Measurements from ENCODE around the gene NCR2.
A peak's percentile ranks its signal among the peaks of the same experiment; 100 is the strongest.

NCR2 gene

DNA sequence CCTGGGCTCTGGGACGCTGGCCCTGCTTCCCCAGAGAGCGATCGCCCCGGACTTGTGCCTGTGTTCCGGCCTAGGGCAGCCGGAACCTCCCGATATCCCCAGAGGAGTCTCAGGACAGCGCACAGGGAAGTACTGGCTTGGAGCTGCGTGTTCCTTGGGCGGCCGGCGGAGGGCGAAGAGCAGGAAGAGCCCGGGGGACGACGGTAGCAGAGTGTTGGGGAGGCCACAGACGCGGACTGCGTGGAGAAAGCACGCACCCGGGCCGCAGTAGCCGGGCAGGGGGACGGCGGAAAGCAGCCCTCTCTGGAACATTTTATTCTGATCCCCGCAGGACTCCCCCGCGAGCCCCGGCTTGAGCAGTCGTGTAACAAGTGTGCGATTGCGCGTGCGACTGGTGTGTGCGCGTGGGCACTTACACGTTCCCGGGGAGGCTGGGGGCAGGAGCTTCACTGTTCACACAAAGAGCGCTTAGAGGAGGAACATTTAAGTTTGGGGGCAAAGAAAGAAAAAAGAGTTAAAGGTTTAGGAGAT, 36.1 kb downstream of the NCR2 start:
- peaks cover 0 to 3% of the 10 kb centered on the region in 2 donors for H3K9me3 ChIP-seq (replicated peaks in 1 of 2; ENCODE audit: control insufficient read depth in 2 of 2, insufficient read depth in 1 of 2, low read depth in 1 of 2, low read length in 2 of 2)
- peaks cover 48 to 76% (median 74%) of the 10 kb centered on the region in 3 experiments for H3K27me3 ChIP-seq (ENCODE audit: control insufficient read depth in 3 of 3, insufficient read depth in 3 of 3, low read depth in 1 of 3, low read length in 3 of 3)
- H3K4me3 ChIP-seq (ENCODE audit: low read length in 2 of 2): peak overlapping the region; percentile 1 to 13
- WGBS, 2 donors (ENCODE audit: extremely low coverage in 2 of 2, insufficient read length in 2 of 2, insufficient replicate concordance in 1 of 2): no CpG with 5 or more reads among the region's 39 CpGs
- H3K4me2 ChIP-seq (ENCODE audit: insufficient read depth, low read length, poor library complexity, severe bottlenecking): peak overlapping the region; percentile 68
- H4K91ac ChIP-seq (ENCODE audit: low read depth, low read length, poor library complexity): no peak overlapping the region
- H2BK5ac ChIP-seq (ENCODE audit: low read length): no peak overlapping the region
- no peak overlapping the region for H2BK120ac ChIP-seq (ENCODE audit: low read depth, low read length)
- H2AFZ ChIP-seq (ENCODE audit: low read length): peak overlapping the region; percentile 89
- peak overlapping the region; percentile 80 for H3K23ac ChIP-seq (ENCODE audit: low read depth, low read length, poor library complexity)
- H3K4me1 ChIP-seq (ENCODE audit: control insufficient read depth in 2 of 2, insufficient read depth in 1 of 2, low read depth in 1 of 2, low read length in 2 of 2): peaks cover 31 to 32% of the 10 kb centered on the region in 2 donors
- H3K14ac ChIP-seq (ENCODE audit: low read length): peak overlapping the region; percentile 76
- peak overlapping the region; percentile 40 for H3K18ac ChIP-seq (ENCODE audit: low read length)
- H2BK12ac ChIP-seq (ENCODE audit: low read length): no peak overlapping the region
- no peaks in the 10 kb centered on the region for H3K36me3 ChIP-seq (replicated peaks in 1 of 2; ENCODE audit: control insufficient read depth in 2 of 2, insufficient read depth in 2 of 2, low read length in 2 of 2)
- H3K79me1 ChIP-seq (ENCODE audit: low read depth, low read length): no peaks in the 10 kb centered on the region
- no peak overlapping the region for H2AK5ac ChIP-seq (ENCODE audit: low read depth, low read length)
- peak; percentile 59 for DNase-seq (ENCODE audit: low spot score)
- H2BK15ac ChIP-seq (ENCODE audit: low read length): no peak overlapping the region
- peak overlapping the region; percentile 82 for H3K9ac ChIP-seq (ENCODE audit: low read depth, low read length, poor library complexity)
- no peak overlapping the region for H3K4ac ChIP-seq (ENCODE audit: low read length)
- no peak overlapping the region for H3K27ac ChIP-seq (replicated peaks; ENCODE audit: low read length)
- H4K8ac ChIP-seq (ENCODE audit: low read depth, low read length): no peak overlapping the region

DNA sequence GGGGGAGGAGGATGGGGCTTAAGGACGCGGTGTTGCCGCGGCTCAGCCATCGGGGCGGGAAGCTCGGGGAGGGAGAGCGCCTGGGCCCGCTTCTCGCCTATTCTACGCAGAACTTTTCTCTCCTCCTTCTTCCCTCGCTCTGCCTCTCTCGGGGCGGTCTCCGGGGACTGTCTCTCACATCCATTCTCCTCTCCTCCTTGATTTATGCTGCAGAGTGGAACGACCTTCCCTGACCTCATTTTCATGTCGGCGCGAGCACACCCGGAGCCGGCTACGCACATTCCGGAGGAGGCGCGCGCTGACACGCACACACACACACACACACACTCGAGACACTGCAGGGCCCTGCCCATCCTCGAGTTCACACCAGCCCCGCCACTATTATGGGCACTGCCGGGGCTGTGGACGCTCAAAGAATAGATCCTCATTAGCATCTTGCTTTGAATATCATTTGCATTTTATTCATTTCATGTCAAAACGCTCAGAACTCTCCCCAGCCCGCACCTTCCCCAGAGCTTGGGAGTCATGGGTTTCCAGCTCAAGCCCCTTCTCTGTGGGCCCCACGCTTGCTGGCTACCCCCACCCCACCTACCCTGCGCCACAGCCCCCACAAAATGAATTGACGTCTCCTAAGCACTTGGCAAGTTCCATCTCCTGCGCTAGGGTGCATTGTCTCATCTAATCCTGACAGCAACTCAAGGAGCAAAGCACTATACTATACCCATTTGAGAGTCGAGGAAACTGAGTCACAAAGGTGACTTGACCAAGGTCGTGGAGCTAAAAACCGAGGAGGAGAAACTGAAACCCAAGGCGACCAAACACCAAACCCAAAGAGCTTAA, 36.8 kb downstream of the NCR2 start:
- no peak overlapping the region for H3K9ac ChIP-seq (ENCODE audit: low read depth, low read length, poor library complexity)
- WGBS, 2 donors (ENCODE audit: extremely low coverage in 2 of 2, insufficient read length in 2 of 2, insufficient replicate concordance in 1 of 2): no CpG with 5 or more reads among the region's 42 CpGs
- peaks cover 31 to 32% of the 10 kb centered on the region in 2 donors for H3K4me1 ChIP-seq (ENCODE audit: control insufficient read depth in 2 of 2, insufficient read depth in 1 of 2, low read depth in 1 of 2, low read length in 2 of 2)
- H2BK120ac ChIP-seq (ENCODE audit: low read depth, low read length): no peak overlapping the region
- DNase-seq (ENCODE audit: low spot score): no peak
- H4K91ac ChIP-seq (ENCODE audit: low read depth, low read length, poor library complexity): no peak overlapping the region
- no peaks in the 10 kb centered on the region for H3K36me3 ChIP-seq (replicated peaks in 1 of 2; ENCODE audit: control insufficient read depth in 2 of 2, insufficient read depth in 2 of 2, low read length in 2 of 2)
- no peak overlapping the region for H3K18ac ChIP-seq (ENCODE audit: low read length)
- peak overlapping the region; percentile 13 to 27 for H3K4me3 ChIP-seq (ENCODE audit: low read length in 2 of 2)
- no peak overlapping the region for H2BK15ac ChIP-seq (ENCODE audit: low read length)
- H3K27me3 ChIP-seq (ENCODE audit: control insufficient read depth in 3 of 3, insufficient read depth in 3 of 3, low read depth in 1 of 3, low read length in 3 of 3): peaks cover 51 to 83% (median 81%) of the 10 kb centered on the region in 3 experiments
- H3K23ac ChIP-seq (ENCODE audit: low read depth, low read length, poor library complexity): no peak overlapping the region
- no peak overlapping the region for H3K14ac ChIP-seq (ENCODE audit: low read length)
- H3K4ac ChIP-seq (ENCODE audit: low read length): no peak overlapping the region
- no peak overlapping the region for H2BK5ac ChIP-seq (ENCODE audit: low read length)
- no peak overlapping the region for H4K8ac ChIP-seq (ENCODE audit: low read depth, low read length)
- no peak overlapping the region for H3K27ac ChIP-seq (replicated peaks; ENCODE audit: low read length)
- no peaks in the 10 kb centered on the region for H3K79me1 ChIP-seq (ENCODE audit: low read depth, low read length)
- peaks cover 0 to 3% of the 10 kb centered on the region in 2 donors for H3K9me3 ChIP-seq (replicated peaks in 1 of 2; ENCODE audit: control insufficient read depth in 2 of 2, insufficient read depth in 1 of 2, low read depth in 1 of 2, low read length in 2 of 2)
- no peak overlapping the region for H2BK12ac ChIP-seq (ENCODE audit: low read length)
- peak overlapping the region; percentile 89 for H2AFZ ChIP-seq (ENCODE audit: low read length)
- H2AK5ac ChIP-seq (ENCODE audit: low read depth, low read length): no peak overlapping the region
- H3K4me2 ChIP-seq (ENCODE audit: insufficient read depth, low read length, poor library complexity, severe bottlenecking): peak overlapping the region; percentile 68

DNA sequence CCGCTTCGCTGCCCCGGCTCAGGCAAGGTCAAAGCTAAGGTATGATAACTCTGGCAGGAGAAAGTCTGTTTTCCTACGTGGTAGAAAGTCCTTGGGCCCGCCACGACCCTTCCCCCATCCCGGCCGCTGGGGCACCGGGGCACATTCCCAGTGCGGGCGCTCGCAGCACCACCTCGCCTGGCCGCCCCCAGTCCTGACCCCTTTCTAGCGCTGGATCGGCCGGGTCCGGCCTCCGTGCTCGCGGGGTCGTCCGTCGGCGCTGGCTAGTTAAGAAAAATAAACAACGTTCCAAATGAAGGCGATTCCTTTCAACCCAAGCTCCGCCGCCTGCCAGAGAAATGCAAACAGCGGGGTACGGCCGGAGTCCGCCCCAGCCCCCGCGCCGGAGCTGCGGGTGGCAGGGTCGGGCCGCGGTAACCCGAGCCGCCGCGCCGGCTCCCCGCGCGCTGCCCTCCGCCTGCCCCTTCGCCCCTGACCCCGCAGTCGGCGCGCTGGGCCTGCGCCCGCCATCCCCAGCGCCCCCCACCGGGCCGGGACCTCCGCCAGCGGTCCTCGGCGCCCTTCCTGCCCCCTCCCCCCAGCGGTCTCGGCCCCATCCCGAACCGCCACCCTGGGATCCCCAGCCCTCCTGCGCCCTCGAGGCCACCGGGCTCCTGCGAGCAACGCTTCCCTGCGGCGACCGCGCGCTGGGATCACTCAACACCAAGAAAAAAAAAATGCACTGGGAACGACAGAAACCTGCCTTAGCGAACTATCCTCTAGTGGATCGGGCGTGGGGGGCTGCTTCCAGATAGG, 37.6 kb downstream of the NCR2 start:
- H3K79me1 ChIP-seq (ENCODE audit: low read depth, low read length): no peaks in the 10 kb centered on the region

DNA sequence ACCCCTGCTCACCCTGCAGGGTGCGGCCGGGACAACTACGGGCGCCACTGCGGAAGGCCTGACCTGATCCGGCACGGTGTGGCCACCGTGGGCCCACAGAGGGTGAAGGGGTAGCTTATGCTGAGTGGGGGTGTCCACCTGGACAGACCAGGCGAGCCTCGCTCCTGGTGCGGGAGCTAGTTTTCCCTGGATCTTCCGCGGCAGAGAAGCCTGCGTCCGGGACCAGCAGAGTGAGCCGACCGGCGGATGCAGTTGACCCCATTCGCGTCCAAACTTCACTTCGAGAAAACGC, 38.2 kb downstream of the NCR2 start:
- Histone ChIP-seq H3K9me3 (replicated peaks in 1 of 2; ENCODE audit: control insufficient read depth in 2 of 2, insufficient read depth in 1 of 2, low read depth in 1 of 2, low read length in 2 of 2) (peaks cover 0 to 3% of the 10 kb centered on the region in 2 donors), H2BK5ac (ENCODE audit: low read length) (no peak overlapping the region), H2AK5ac (ENCODE audit: low read depth, low read length) (peak overlapping the region; percentile 74), H3K79me1 (ENCODE audit: low read depth, low read length) (no peaks in the 10 kb centered on the region), H2AFZ (ENCODE audit: low read length) (peak overlapping the region; percentile 37), H3K14ac (ENCODE audit: low read length) (no peak overlapping the region), H3K9ac (ENCODE audit: low read depth, low read length, poor library complexity) (no peak overlapping the region), H4K91ac (ENCODE audit: low read depth, low read length, poor library complexity) (no peak overlapping the region), H4K8ac (ENCODE audit: low read depth, low read length) (no peak overlapping the region), H2BK120ac (ENCODE audit: low read depth, low read length) (no peak overlapping the region), H3K36me3 (replicated peaks in 1 of 2; ENCODE audit: control insufficient read depth in 2 of 2, insufficient read depth in 2 of 2, low read length in 2 of 2) (no peaks in the 10 kb centered on the region), H3K27me3 (ENCODE audit: control insufficient read depth in 3 of 3, insufficient read depth in 3 of 3, low read depth in 1 of 3, low read length in 3 of 3) (peaks cover 54 to 96% (median 94%) of the 10 kb centered on the region in 3 experiments), H2BK15ac (ENCODE audit: low read length) (peak overlapping the region; percentile 51), H3K4me2 (ENCODE audit: insufficient read depth, low read length, poor library complexity, severe bottlenecking) (no peak overlapping the region), H3K4me3 (ENCODE audit: low read length in 2 of 2) (peak overlapping the region in 1 of 2 donors; percentile 36), H3K18ac (ENCODE audit: low read length) (peak overlapping the region; percentile 76), H3K4ac (ENCODE audit: low read length) (no peak overlapping the region), H3K4me1 (ENCODE audit: control insufficient read depth in 2 of 2, insufficient read depth in 1 of 2, low read depth in 1 of 2, low read length in 2 of 2) (peaks cover 31 to 32% of the 10 kb centered on the region in 2 donors), H2BK12ac (ENCODE audit: low read length) (no peak overlapping the region), H3K23ac (ENCODE audit: low read depth, low read length, poor library complexity) (peak overlapping the region; percentile 12), H3K27ac (replicated peaks; ENCODE audit: low read length) (no peak overlapping the region)
- no peak for DNase-seq (ENCODE audit: low spot score)
- no CpG with 5 or more reads among the region's 22 CpGs for WGBS, 2 donors (ENCODE audit: extremely low coverage in 2 of 2, insufficient read length in 2 of 2, insufficient replicate concordance in 1 of 2)

More for the DNA sequence above, 37.6 kb downstream of the NCR2 start:
- Histone ChIP-seq H3K27ac (replicated peaks; ENCODE audit: low read length) (no peak overlapping the region), H2AK5ac (ENCODE audit: low read depth, low read length) (peak overlapping the region; percentile 74), H2BK120ac (ENCODE audit: low read depth, low read length) (no peak overlapping the region), H3K4me2 (ENCODE audit: insufficient read depth, low read length, poor library complexity, severe bottlenecking) (peak overlapping the region; percentile 35), H3K4ac (ENCODE audit: low read length) (no peak overlapping the region), H3K9me3 (replicated peaks in 1 of 2; ENCODE audit: control insufficient read depth in 2 of 2, insufficient read depth in 1 of 2, low read depth in 1 of 2, low read length in 2 of 2) (peaks cover 0 to 3% of the 10 kb centered on the region in 2 donors), H3K4me1 (ENCODE audit: control insufficient read depth in 2 of 2, insufficient read depth in 1 of 2, low read depth in 1 of 2, low read length in 2 of 2) (peaks cover 31 to 32% of the 10 kb centered on the region in 2 donors), H3K36me3 (replicated peaks in 1 of 2; ENCODE audit: control insufficient read depth in 2 of 2, insufficient read depth in 2 of 2, low read length in 2 of 2) (no peaks in the 10 kb centered on the region), H3K4me3 (ENCODE audit: low read length in 2 of 2) (no peak overlapping the region), H2BK15ac (ENCODE audit: low read length) (peak overlapping the region; percentile 51), H3K23ac (ENCODE audit: low read depth, low read length, poor library complexity) (no peak overlapping the region), H2BK12ac (ENCODE audit: low read length) (no peak overlapping the region), H2AFZ (ENCODE audit: low read length) (peak overlapping the region; percentile 52), H4K91ac (ENCODE audit: low read depth, low read length, poor library complexity) (no peak overlapping the region), H2BK5ac (ENCODE audit: low read length) (no peak overlapping the region), H3K9ac (ENCODE audit: low read depth, low read length, poor library complexity) (no peak overlapping the region), H3K14ac (ENCODE audit: low read length) (no peak overlapping the region), H3K18ac (ENCODE audit: low read length) (no peak overlapping the region), H4K8ac (ENCODE audit: low read depth, low read length) (no peak overlapping the region), H3K27me3 (ENCODE audit: control insufficient read depth in 3 of 3, insufficient read depth in 3 of 3, low read depth in 1 of 3, low read length in 3 of 3) (peaks cover 51 to 90% (median 89%) of the 10 kb centered on the region in 3 experiments)
- DNase-seq (ENCODE audit: low spot score): no peak
- WGBS, 2 donors (ENCODE audit: extremely low coverage in 2 of 2, insufficient read length in 2 of 2, insufficient replicate concordance in 1 of 2): no CpG with 5 or more reads among the region's 81 CpGs

Measured in neuronal stem cell (in vitro differentiated cells).